Measurements from ENCODE around the gene NDUFS6. TPM values are rescaled to one million over a fixed set of nuclear protein-coding genes. Genes with fewer than 3 reads are reported as not detected.

The NDUFS6 gene
- 105 to 129 TPM (median 119 TPM) in 5 replicates for total RNA-seq (2022; extraction: Qiagen RNA extraction; ENCODE audit: low read depth)

GRCh38 chr5:1801222-1801966, at the start of gene NDUFS6:
NDUFS6 (plus strand) TSS chr5:1801407; CDS start chr5:1801418, 11 bp downstream.

GRCh38 chr5:1799602-1800471, 1.4 kb upstream of the NDUFS6 start, which contains the start of gene MRPL36:
MRPL36 (minus strand) TSS chr5:1799837; CDS start chr5:1798935, 902 bp downstream.

Other genes with a start within 250 kb of the NDUFS6 start
- 87.3 to 122 TPM (median 117 TPM) in 5 replicates for gene MRPL36, start 1.6 kb upstream of the NDUFS6 start, total RNA-seq (2022; extraction: Qiagen RNA extraction; ENCODE audit: low read depth)
- 0.15 to 0.29 TPM (median 0.26 TPM) in 5 replicates for gene IRX4, start 81.5 kb downstream of the NDUFS6 start, total RNA-seq (2022; extraction: Qiagen RNA extraction; ENCODE audit: low read depth)